Stimulated activated CD4-positive, alpha-beta T cell treated with anti-CD3 and anti-CD28 coated beads, Interleukin-15, amount 100 ng/mL, for 24 hours (primary cell): ENCODE results near the gene ERBB3.
"Not testable (repeated sequence)": the region's sequence is repeated elsewhere in the genome, so short reads cannot be mapped to it uniquely, and the experiment has no call there.

Experiments used
- DNase-seq: peaks from one replicate; pipeline ENCODE4 v3.0.0-alpha.2; 2020

The ERBB3 gene

DNA sequence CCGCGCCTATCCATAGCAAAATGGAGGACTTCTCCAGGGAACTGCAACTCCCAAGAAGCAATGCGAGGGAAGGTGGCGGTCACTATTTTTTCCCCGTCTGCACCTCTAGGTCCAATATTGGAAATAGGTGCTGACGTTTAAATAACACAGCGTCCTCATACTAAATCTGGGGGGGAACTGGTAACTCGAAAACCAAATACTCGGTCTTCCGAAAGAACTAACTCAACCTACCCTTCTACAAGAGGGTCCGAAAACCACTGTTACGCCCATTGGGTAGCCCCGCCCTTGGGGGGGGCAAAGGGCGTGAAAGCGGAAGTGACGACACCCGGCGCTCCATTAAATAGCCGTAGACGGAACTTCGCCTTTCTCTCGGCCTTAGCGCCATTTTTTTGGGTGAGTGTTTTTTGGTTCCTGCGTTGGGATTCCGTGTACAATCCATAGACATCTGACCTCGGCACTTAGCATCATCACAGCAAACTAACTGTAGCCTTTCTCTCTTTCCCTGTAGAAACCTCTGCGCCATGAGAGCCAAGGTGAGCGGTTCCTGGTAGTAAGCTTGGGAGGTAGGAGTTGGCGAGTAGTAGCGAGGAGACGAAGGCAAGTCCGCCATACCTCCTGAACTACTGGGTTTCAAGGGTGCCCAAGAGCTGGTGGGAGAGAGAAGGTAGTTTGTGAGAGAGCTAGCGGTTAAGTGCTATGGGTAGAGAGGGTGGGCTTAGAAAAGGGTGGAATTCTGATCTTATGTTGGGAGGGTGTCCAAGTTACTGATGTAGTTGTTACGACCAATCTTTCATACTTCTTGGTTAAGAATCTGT, 36.5 kb downstream of the ERBB3 start, which contains the start of gene RPL41:
TSS of gene RPL41 (plus strand) at position 367 of the 815 bp plus-strand sequence.
- peak; percentile 94 for DNase-seq

DNA sequence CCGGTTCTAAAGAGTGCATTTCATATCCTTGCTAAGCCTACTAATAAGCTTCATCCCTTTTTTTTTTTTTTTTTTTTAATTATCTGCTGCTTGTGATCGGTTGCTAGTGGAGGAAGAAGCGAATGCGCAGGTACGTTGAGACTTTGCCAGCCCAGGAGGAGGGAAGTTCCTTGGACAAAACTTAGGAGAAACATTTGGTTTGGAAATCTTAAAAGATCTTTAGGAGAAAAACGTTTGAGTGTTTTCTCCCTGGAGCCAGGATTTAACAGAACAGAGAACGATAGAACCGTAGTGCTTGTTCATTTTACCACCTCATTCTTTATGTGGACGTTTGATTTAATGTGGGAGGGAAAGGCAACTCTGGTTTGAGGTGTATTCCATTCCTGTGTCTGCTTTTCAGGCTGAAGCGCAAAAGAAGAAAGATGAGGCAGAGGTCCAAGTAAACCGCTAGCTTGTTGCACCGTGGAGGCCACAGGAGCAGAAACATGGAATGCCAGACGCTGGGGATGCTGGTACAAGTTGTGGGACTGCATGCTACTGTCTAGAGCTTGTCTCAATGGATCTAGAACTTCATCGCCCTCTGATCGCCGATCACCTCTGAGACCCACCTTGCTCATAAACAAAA, 37.2 kb downstream of the ERBB3 start:
- not testable (repeated sequence) for DNase-seq

DNA sequence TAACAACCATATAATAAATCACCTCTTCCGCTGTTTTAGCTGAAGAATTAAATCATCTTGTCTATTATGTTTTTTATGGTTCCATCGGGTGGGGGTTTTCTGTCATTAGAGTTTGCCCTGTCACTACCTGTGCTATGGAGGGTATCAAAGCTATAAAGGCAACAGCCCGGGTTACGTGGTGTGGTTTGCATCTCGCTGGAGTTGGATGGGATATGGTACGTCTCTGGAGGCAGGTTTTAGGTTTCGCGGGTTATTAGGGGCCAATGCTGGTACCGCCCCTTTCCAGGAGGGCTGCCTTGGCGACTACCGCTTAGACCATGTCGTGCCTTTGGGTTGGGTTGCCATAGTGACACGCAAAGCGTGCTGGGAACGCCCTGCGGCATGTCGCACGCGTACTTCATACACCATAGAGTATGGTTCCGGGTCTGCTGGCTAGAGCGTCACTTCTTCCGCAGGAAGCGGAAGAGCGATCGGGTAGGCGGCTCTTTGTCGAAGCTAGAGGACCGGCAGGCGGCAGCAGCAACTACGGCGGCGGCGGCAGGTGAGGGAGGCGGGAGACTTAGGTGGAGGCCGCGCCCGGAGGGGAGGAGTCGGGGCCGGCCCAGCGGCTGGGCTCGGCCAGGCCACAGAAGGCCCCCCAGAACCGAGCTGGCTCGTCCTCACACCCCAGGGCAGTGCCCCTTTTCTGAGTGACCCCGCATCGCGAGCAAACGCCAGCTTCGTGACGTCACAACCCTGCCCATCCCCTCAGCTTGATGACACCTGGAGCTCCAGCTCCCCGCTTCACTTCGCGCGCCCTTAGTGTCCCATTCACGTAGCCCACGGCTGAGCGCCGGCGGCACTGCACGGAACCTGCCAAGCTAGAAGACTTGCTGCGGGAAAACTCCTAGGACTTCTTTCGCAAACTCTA, 38.1 kb downstream of the ERBB3 start, which contains the start of gene ZC3H10:
TSS of gene ZC3H10 (plus strand) at position 489 of the 910 bp plus-strand sequence. CDS start 2,297 bp downstream, outside the sequence.
- peak; percentile 99 for DNase-seq

DNA sequence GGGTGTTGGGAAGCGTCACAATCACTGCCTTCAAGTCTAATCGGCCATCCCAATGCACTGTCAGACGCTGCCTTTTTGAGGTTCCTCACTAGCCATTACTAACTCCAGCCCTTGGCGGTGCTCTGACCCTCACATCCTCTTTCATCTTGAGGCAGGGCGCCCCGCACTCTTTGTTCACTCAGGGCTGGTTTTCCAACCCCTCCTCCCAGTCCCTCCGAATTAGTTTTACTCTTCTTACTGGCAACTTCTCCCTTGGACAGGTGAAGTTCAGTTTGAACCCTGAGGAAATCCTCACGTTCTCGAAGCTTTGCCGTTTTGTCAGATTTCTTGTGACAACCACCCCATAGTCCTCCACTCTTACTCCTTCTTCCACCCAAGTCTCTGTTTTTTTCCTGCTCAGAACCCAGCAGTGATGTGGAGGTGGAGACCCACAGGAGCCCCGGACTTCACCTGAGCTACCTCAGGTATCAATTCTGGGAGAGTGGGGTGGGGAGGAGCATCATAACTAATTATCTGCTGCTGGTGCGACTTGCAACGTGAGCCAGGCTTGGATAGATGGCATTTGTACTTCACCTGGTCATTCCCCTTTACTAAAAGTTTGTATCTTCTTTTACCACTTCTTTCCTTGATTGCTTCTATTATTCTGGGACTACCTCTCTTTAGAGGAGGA, 38.9 kb downstream of the ERBB3 start:
- no peak for DNase-seq

DNA sequence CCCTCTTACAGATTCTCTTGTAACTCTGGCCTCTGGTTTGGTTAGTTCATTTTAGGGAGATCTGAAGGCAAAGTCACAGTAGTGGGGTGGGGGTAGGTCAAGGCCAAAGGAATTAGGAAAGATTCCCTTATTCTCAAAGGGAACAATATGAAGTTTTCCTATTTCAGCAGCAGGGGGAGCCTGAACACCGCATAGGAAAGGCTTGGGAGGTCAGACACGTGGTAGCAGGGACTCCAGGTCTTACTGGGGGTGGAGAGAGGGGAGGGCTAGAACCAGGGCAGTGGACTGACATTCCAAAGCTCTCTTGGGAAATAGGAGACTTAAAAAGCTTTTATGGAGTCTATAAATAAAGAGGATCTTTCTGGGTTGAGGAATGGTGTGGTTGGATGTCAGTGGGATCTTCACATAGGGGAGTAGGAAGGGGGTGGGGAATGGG, 39.4 kb downstream of the ERBB3 start:
- DNase-seq, result peak; percentile 74

DNA sequence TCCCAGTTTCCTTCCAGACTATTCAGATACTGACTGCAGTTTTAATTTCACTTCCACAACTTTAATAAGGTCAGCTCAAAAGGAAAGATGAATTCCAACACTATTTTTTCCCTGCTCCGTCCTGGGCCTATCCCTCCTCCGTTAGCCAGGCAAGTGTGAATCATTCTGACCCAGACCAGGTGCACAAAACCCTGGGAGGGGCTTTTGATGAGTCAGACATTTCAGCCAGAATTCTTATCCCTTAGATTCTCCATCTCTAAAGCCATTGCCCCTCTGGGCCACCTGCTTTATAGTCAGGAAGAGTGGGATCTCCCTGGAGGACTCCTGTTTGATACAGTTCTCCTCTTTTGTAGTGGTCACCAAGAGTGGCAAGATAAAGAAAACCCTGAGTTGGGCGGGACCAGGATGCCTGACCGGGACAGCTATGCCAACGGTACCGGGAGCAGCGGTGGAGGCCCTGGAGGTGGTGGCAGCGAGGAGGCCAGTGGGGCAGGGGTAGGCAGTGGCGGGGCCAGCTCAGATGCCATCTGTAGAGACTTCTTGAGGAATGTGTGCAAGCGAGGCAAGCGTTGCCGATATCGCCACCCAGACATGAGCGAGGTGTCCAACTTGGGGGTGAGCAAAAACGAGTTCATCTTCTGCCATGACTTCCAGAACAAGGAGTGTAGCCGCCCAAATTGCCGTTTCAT, 40.3 kb downstream of the ERBB3 start:
- no peak for DNase-seq

DNA sequence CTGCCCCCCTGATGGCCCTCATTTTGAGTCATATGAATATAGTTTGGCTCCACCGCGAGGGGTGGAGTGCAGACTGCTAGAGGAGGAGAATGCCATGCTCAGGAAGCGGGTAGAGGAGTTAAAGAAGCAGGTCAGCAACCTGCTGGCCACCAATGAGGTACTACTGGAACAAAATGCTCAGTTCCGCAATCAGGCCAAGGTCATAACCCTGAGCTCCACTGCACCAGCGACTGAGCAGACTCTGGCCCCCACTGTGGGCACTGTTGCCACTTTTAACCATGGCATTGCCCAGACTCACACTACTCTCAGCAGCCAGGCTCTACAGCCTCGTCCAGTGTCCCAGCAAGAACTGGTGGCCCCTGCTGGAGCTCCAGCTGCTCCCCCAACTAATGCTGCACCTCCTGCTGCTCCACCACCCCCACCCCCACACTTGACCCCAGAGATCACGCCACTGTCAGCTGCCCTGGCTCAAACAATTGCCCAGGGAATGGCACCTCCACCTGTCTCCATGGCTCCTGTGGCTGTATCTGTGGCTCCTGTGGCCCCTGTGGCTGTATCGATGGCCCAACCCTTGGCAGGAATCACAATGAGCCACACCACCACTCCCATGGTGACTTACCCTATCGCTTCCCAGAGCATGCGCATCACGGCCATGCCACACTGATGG, 41.4 kb downstream of the ERBB3 start:
- no peak for DNase-seq

DNA sequence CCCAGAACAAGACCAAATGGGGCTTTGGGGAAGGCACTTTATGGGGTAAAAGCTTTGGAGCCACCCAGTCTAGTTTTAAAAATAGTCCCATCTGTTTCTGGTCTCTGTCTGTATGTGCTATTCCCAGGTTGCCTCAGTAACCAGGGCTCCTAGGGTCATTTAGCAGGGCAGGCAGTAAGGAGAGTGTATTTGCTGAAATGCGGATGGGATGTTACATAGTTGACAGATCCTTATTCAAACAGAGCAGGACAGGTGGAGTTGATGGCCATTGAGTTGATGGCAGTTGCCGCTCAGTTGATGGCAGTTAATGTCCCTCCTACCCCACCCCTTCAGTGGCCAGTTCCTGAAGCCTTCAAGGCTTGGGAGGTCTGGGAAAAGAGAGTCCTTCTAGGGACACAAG, 42.7 kb downstream of the ERBB3 start:
- DNase-seq, result no peak

DNA sequence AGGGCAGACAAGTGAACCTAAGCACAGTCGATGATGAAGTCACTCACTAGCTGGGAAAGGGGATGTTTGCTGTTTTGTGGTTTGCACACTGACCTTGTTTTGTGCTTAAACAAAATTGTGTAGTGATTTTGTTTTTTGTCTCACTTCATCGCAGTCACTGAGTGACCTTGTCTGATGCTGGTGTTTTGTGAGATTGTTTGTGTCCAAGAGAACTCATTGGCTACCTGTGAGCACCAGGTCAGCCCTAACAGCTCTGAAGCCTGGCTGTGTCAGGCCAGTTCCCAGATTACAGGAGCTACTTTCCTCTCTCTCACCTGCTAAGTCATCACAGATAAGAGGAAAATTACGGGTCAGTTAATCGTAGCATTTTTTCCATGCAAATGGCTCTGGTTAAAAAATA, 44.2 kb downstream of the ERBB3 start:
- no peak for DNase-seq

DNA sequence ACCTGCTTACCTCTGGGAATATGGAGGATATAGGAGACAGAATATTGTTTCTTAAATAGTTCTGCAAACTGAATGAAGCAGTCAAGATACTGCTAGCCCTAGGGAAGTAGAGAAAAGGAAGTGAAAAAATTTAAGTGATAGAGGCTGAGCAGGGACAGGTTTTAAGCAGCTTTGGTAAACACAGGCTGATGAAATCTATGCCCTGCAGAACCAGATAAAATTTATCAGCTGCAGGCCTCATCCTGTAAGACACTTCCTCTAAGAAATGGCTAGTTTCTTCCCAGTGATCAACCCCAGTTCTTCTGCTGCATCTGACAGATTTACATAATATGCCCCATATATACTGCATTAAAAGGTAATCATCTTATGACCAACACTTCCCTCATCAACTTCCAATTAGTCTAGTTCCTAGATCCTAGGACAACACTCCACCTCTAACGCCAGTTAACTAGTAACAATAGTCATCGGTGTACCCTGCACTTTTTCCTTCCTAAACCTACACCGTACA, 46.8 kb downstream of the ERBB3 start:
- no peak for DNase-seq

DNA sequence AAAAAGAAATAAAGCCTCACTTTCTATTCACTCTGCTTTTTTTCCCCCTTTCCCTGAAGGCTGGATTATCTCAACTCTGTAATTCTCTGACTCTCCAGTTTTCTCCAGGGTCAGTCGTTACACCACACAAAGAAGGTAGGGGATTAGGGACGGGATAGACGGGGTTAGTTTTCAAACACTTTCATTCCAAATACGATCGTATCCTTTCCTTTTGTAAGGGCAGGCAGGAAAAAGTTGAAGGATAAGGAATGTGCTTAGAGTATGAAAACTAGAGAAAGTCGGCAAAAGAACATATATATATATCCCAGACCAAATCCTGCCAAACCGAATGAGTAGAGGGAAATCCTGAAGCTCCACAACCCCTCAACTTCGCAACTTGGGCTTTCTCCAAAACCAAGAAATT, 47.5 kb downstream of the ERBB3 start:
- DNase-seq, result no peak

DNA sequence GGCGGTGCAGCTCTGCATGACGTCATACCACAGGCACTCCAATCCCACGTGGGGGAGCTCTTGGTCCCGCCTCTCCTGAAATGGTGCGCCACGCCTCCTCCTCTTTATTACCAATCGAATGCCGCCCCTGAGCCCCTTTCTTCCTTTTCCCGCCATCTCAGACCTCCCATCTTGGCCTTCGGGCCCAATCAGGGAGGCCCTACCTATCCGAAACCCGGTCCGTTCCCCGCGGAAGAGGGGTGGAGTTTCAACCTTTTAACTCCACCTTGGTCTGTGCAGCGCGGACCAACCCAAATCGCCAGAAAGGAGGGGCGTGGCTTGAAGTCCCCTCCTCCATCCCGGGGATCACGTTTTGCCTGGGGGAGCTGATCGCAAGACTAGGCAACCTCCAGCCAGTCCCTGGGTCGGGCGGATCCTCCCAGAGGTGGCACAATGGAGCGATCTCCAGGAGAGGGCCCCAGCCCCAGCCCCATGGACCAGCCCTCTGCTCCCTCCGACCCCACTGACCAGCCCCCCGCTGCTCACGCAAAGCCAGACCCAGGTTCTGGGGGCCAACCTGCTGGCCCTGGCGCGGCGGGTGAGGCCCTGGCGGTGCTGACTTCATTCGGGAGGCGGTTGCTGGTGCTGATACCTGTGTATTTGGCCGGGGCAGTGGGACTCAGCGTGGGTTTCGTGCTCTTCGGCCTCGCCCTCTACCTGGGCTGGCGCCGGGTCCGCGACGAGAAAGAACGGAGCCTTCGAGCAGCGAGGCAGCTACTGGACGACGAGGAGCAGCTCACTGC, 48.1 kb downstream of the ERBB3 start, which contains the start of gene ESYT1:
TSS of gene ESYT1 (plus strand) at position 380 of the 782 bp plus-strand sequence. CDS start at position 433, 53 bp downstream.
- DNase-seq, result peak; percentile 98

DNA sequence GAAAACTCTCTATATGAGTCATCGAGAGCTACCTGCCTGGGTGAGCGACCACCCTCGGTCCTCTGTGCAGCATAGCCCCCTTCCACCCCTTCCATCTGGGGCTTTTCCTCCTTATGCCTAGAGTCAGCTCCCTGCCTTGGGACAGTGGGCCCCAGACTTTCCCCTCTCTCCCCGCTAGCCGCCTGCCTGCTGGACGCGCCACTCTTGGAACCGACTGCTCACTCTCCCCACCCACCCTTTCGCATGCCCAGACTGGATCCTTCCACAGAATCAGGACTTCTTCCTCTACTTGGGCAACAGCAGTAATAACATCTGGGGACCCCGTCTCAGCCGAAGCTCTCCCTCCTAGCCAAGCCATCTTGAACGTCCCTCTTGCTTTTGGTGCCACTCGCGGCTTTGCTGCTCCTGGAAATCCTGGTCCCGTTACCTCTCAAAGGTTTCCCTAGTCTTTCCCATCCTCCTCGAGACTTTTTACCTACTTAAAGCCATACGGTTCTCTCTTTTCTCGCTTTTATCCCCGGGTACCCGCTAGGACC, 48.8 kb downstream of the ERBB3 start:
- peak; percentile 38 for DNase-seq

DNA sequence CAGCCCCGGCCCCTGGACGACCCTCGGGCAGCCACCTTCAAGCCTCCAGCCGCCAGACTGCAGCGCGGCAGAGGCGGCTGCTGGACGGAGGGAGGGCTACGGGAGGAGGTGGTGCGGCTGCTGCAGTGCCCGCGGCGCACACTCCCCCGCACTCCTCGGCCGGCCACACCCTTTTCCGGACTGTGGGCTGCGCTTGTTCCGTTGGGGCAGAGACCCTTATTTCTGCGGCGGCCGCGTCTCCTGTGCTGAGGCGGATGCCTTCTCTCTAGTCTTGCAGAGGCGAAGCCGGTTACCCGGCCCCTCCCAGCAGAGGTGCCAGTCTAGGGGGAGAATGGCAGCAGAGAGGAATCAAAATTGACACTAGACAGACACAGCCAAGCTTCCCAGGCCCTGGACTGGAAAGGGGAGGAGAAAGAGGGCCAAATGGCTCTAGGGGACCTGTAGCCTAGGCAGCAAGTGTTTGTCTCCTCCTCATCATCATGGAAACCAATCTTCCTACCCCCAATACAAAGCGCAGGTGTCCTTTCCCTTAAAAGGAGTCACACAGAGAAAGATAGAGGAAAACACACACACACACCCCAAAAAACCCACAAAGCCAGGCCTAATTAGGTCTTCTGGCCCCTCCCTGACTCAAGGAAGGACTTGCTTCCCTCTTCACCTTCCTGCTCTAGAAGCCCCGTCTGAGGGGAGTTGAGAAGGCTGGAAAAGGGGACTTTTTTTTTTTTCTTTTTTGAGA, 49.4 kb downstream of the ERBB3 start:
- DNase-seq, result peak; percentile 81

DNA sequence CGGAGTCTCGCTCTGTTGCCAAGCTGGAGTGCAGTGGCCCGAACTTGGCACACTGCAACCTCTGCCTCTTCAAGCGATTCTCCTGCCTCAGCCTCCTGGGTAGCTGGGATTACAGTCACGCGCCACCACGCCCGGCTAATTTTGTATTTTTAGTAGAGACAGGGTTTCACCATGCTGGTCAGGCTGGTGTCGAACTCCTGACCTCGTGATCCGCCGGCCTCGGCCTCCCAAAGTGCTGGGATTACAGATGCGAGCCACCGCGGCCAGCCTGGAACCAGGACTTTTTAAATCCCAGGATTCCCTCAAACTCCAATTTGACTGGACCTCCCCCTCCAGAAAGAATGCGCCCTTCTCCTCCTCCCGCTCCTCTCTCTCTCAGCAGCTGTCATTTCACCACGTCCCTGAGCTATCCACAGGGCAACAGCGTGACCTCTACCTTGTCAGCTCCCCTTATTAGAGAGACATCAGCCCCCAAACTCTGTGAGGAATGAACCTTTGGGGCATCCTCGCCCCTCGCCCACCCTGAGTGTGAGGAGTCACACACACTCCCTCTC, 50.1 kb downstream of the ERBB3 start:
- DNase-seq, result no peak

DNA sequence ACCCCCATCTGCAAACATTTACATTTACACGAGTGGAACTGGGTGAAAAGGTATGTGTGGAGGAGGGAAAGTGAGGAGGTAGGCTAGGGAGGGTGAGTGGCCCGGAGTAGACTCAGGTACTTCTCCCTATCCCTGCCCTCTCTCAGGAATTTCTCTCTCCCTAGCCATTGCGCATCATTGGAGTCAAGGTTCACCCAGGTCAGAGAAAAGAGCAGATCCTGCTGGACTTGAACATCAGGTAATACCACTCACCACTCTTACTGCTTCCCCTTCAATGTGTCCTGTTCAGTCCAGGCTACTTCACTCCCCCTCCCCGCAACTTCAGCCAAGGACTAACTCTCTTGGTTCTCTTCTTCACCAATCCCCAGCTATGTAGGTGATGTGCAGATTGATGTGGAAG, 50.9 kb downstream of the ERBB3 start:
- DNase-seq, result no peak

DNA sequence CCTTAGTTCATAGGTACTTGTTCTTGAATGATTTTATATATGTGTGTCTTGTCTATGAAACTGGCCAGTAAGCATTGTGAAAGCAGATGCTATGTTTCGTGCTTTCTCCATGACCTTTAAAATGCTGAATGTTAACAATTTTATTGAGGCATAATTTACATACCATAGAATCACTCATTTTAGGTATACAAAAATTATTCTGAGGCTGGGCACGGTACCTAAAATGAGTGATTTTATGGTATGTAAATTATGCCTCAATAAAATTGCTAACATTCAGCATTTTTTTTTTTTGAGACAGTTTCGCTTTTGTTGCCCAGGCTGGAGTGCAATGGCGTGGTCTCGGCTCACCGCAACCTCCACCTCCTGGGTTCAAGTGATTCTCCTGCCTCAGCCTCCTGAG, 54.9 kb downstream of the ERBB3 start:
- DNase-seq, result no peak

DNA sequence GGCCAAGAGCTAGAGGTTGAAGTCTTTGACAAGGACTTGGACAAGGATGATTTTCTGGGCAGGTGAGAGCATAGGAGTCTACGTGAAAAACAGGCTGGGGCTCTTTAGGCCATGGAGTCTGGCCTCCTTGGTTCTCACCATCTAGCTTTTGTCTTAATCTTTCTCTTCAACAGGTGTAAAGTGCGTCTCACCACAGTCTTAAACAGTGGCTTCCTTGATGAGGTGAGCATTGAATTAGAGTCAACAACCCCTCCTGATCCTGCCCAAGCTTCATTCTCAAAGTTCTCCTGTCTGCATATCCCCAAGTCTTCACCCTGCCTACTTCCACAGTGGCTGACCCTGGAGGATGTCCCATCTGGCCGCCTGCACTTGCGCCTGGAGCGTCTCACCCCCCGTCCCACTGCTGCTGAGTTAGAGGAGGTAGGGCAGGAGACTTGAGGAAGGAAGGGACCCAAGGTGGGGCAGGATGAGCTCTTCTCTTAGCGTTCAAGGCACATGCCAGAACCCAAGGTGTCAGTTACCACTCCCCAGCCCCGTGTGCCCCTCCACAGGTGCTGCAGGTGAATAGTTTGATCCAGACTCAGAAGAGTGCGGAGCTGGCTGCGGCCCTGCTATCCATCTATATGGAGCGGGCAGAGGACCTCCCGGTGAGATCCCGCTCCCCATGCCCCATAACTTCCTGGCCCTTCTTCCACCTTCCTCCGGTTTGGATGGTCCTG, 58.0 kb downstream of the ERBB3 start:
- DNase-seq, result no peak
